ENCODE data around the gene MYPN.
"Not testable (repeated sequence)": the region's sequence is repeated elsewhere in the genome, so short reads cannot be mapped to it uniquely, and the experiment has no call there.

MYPN gene

DNA sequence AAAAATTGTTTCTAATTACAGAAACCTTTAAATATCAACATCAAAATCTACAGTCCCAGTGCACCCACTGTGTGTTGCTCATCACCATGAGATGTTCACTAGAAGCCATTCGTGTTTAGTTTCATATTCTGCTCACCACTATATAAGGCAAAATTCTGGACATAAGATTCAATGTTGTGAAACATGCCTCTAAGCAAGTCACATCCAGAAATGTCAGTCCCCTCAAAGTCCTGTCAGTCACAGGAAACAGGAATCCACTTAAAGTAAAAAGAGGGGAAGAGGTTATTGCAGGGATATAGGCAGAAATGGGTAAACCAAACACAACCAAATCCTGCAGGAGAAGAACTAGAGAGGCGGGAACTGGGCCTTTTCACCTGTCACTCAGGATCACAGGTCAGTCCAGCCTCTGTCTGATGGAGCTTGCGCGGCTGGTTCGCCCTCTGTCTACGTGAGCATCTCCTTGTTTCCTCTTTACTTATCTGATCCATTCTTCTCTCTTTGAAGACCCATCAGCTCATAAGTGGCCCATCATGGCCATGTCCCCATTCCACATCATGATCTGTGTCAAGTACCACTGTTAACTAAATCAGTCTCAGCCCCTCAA lies 58.4 kb downstream of the MYPN start:
- DNase-seq (ENCODE audit: low read depth in 2 of 2): no peak

- DNase-seq (ENCODE audit: low read depth in 2 of 2): no peak
Measured at GRCh38 chr10:68171539-68172080, 62.3 kb downstream of the MYPN start.

DNA sequence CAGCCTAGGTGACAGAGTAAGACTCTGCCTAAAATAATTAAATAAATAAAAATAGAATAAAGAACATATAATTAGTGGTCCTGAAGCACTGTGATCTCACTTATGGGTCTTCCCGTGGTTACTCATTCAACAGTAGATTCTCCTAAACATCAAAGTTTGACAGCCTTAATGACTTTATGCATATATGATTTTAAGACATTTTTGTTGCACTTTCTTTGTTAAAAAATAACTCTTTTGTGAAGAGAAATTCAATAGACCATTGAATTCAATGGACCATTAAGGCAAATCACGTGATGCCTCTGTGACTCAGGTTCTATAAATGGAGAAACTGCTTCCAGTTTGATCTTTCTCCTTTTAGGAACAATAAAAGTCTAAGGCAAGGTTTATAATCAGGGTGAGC lies 63.0 kb downstream of the MYPN start:
- no peak for DNase-seq (ENCODE audit: low read depth in 2 of 2)

- no peak for DNase-seq (ENCODE audit: low read depth in 2 of 2)
Measured at GRCh38 chr10:68175949-68176348, 66.7 kb downstream of the MYPN start.

GRCh38 chr10:68176797-68177196 lies 67.5 kb downstream of the MYPN start:
- no peak for DNase-seq (ENCODE audit: low read depth in 2 of 2)

- DNase-seq (ENCODE audit: low read depth in 2 of 2): no peak
Measured at GRCh38 chr10:68178592-68178991, 69.3 kb downstream of the MYPN start.

DNA sequence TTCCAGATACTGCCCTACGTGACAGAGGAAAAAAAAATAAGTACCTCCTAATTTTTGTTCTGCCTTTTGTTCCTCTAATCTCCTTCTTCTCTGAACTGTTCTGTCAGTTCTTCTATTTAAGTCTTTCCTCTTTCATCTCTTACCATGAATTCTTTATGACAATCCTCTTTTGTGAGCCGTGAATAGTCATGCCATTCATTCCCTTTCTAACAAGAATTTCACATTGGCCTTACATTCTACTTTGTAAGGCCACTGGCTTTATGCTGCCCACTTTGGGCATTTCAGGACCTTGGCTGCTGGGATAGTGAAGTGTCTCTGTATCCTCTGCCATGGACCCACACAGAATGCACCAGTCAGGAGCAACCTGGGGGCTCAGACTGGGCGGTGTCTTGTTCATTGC lies 69.7 kb downstream of the MYPN start:
- no peak for DNase-seq (ENCODE audit: low read depth in 2 of 2)

GRCh38 chr10:68180490-68180889 lies 71.2 kb downstream of the MYPN start:
- DNase-seq (ENCODE audit: low read depth in 2 of 2): no peak

DNA sequence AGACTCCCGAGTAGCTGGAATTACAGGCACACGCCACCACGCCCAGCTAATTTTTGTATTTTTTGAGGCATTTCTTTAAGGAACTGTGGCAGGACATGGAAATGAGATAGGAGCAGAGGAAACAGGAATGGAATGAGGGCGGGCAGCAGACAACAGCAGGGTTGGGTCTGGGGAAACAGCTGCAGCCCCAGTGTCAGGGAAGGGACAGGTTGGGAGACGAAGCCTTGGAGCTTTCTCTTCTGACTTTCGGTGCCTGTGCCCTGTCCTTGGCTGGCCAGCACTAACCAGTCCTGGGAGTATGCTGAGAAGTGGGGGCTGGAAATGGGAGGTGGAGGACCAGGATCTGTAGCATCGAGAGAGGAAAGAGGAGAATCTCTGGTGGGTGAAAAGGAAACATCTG lies 75.3 kb downstream of the MYPN start:
- no peak for DNase-seq (ENCODE audit: low read depth in 2 of 2)

DNA sequence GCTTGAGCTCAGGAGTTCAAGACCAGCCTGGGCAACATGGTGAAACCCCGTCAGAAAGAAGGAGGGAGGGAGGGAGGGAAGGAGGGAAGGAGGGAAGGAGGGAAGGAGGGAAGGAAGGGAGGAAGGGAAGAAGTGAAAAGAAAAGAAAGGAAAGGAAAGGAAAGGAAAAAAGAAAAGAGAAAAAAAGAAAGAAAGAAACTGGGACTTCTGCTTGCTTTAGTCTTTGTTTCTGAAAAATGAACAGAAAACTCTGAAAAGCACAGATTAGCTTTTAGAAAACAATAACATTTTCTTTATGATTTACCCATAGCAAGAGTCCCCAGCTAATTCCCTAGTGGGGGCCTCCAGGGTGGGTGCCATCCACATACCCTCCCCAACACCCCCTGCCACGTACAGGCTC lies 75.8 kb downstream of the MYPN start:
- DNase-seq (ENCODE audit: low read depth in 2 of 2): no peak

DNA sequence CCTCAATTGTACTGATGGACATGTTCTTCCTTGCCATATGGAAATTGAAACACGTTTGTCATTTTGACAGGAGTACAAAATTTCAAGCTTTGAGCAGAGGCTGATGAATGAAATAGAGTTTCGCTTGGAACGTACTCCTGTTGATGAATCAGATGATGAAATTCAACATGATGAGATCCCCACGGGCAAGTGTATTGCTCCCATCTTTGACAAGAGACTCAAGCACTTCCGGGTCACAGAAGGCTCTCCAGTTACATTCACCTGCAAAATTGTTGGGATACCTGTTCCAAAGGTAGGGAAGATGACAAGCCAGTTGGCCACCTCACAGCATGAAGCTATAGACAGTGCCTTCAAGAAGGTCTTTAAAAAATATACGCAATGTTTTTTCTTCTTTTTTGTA lies 79.5 kb downstream of the MYPN start:
- DNase-seq (ENCODE audit: low read depth in 2 of 2): no peak

- DNase-seq (ENCODE audit: low read depth in 2 of 2): no peak
Measured at GRCh38 chr10:68192113-68192512, 82.8 kb downstream of the MYPN start.

DNA sequence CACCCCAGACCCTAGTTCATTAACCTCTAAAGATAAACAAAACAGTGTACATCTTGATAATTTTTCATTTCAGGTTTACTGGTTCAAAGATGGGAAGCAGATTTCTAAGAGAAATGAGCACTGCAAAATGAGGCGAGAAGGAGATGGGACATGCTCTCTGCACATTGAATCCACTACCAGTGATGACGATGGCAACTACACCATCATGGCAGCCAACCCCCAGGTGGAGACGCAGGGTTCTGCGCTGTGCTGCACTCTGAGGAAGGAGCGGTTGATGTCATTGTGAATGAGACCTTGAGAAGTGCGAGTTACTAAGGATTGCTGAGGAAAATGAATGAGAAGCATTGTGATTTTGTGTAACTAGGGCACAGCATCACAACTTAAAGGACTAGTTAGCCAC lies 85.0 kb downstream of the MYPN start:
- no peak for DNase-seq (ENCODE audit: low read depth in 2 of 2)

DNA sequence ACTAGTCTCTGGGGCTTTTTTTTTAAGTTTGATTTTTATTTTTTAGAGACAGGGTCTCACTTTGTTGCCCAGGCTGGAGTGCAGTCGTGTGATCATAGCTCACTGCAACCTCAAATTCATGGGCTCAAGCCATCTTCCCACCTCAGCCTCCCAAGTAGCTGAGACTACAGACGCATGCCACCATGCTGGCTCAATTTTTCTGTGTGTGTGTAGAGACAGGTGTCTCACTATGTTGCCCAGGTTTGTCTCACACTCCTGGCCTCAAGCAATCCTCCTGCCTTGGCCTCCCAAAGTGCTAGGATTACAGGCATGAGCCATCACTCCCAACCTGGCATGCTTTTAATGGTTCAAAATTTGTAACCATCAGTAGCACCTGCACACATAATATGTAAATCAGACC lies 86.5 kb downstream of the MYPN start:
- DNase-seq (ENCODE audit: low read depth in 2 of 2): not testable (repeated sequence)

GRCh38 chr10:68196701-68197100 lies 87.4 kb downstream of the MYPN start:
- DNase-seq (ENCODE audit: low read depth in 2 of 2): no peak

DNA sequence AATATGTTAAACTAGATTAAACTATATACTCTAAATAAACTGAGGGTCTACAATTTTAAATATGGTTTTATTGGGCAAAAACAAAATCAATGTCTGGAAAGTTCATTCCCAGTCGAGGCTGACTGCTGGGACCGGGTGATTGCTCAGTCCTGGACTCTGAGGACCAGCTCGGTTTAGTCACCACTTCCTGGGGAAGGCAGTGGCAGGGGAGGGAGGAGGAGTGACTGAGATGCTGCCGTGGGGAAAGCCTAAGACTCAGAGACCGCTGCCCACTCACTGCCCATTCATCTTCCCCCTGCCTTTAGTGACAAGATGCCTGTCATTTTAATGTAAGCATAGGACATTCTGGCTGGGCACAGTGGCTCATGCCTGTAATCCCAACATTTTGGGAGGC lies 93.7 kb downstream of the MYPN start:
- DNase-seq (ENCODE audit: low read depth in 2 of 2): peak in 1 of 2 donors; percentile 10

GRCh38 chr10:68208424-68209042 lies 99.2 kb downstream of the MYPN start:
- DNase-seq (ENCODE audit: low read depth in 2 of 2): peak in 1 of 2 donors; percentile 2

GRCh38 chr10:68211669-68212068 lies 102.4 kb downstream of the MYPN start:
- DNase-seq (ENCODE audit: low read depth in 2 of 2): no peak

- no peak for DNase-seq (ENCODE audit: low read depth in 2 of 2)
Measured at GRCh38 chr10:68212721-68213352, 103.5 kb downstream of the MYPN start.

- no peak for DNase-seq (ENCODE audit: low read depth in 2 of 2)
Measured at GRCh38 chr10:68218786-68219185, 109.5 kb downstream of the MYPN start.

DNA sequence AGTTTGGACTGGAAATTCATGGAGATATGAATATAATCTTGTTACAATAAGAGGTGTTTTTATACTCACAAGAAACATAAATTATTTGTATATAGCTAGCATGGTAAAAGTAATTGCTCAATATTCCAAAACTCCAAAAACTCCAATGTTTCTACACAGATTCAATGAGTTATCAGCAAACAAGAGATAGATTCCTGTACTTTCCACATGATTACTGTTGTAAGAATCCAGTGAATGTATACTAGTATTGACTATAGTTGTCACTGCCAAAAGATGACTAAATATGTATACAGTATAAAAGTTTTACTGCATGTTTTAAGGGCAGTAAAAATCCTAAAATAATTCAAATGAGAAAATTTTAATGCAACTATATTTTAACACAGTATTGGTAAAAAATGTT lies 111.9 kb downstream of the MYPN start:
- no peak for DNase-seq (ENCODE audit: low read depth in 2 of 2)

GRCh38 chr10:68222391-68222790 lies 113.1 kb downstream of the MYPN start:
- no peak for DNase-seq (ENCODE audit: low read depth in 2 of 2)

- DNase-seq (ENCODE audit: low read depth in 2 of 2): no peak
Measured at GRCh38 chr10:68223535-68224165, 114.4 kb downstream of the MYPN start.

Data from stimulated activated CD8-positive, alpha-beta memory T cell treated with anti-CD3 and anti-CD28 coated beads, Interleukin-2, amount 100 ng/mL, for 48 hours (primary cell).